ENCODE measurements around the gene SCP2D1.

The SCP2D1 gene

DNA sequence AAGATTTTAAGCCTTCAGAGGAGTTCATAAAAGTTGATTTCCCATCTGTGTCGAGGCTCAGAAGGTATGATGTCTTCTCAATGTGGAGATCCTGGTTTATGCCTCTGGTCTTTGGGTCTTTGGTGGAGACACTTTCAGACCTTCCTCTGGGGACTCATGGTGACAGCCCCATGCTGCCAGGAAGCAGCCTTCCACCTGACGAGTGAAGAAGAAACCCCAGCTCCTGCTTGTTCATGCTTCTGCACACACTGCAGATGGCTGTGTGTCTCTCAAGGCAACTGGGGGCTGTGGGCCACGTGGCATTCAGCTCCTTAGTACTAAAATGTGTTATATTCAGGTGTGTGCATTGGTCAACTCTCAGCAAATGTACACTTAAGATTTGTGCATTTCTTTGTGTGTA is 4.9 kb upstream of the SCP2D1 start:
- no peak for DNase-seq
- in situ Hi-C loops (cut with HindIII; ENCODE audit: low pct_ligation_motif_present, low pct_unique_long_range_greater_than_20kb, low sequenced_read_pairs), result no loop called here

DNA sequence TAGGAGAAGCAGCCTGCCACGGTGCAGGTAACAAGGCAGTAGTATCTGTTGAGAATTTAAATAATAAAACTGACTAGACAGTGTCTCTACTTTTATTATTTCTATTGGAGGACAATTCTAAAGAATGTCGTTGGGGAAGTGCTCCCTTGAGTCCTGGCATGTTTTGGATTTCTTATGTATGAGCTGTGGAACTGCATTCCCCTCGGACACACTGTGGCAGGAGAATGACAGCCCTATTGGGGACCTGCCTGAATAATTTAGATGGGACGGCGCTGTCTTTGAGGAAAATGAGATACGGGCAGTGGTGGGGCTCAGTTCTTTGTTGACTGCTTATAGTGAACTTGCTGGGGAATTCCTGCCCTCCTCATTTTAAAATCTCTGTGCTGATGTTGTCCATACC is 2.4 kb upstream of the SCP2D1 start:
- no peak for DNase-seq
- in situ Hi-C loops (cut with HindIII; ENCODE audit: low pct_ligation_motif_present, low pct_unique_long_range_greater_than_20kb, low sequenced_read_pairs), result no loop called here

DNA sequence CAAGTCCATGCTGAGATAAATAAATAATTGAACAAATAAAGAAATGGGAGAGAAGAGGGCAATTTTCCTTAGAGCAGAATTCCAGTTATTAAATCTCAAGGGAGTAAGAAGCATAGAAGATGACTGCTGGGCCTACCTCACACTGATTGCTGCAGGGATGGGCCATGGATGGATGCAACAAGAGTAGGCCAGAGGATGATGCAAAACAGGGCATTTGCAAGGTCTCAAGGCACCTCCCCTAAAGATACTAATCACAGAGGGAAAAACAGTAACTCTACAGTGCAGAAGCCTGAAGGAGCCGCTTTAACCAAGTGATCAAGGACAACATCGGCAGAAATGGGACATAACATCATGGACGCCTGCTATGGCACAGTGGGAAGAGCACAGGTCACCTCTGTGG is 1.7 kb upstream of the SCP2D1 start:
- DNase-seq, result no peak
- in situ Hi-C loops (cut with HindIII; ENCODE audit: low pct_ligation_motif_present, low pct_unique_long_range_greater_than_20kb, low sequenced_read_pairs), result no loop called here

DNA sequence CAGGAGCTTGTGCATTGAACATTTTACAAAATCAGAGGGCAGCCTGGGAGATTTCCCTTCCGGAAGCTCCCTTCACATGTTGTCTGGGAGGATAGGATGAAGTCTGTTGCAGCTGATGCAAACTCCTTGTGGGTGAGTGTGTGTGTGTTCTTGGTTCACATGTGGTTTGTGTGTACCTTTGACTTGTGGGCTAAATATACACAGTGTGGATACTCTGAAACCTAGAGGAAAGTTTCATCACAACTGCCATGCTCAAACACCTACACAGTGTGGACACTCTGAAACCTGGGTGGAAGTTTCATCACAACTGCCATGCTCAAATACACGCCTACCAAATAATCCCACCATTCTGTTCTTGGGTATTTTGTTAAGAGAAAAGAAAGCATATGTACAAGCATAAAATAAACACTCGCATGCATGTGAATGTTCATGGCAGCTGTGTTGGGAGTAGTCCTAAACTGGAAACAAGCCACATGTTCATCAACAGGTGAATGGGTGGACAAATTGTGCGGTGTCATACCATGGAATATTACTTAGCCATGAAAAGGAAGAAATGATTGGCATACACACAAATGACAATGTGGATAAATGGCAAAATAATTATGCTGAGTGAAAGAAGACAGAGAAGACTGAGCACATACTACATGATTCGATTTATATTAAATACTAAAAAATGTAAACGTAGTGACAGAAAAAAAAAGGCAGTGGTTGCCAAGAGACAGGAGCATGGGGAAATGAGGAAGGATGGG is 1.8 kb downstream of the SCP2D1 start:
- DNase-seq, result no peak
- in situ Hi-C loops (cut with HindIII; ENCODE audit: low pct_ligation_motif_present, low pct_unique_long_range_greater_than_20kb, low sequenced_read_pairs), result no loop called here

DNA sequence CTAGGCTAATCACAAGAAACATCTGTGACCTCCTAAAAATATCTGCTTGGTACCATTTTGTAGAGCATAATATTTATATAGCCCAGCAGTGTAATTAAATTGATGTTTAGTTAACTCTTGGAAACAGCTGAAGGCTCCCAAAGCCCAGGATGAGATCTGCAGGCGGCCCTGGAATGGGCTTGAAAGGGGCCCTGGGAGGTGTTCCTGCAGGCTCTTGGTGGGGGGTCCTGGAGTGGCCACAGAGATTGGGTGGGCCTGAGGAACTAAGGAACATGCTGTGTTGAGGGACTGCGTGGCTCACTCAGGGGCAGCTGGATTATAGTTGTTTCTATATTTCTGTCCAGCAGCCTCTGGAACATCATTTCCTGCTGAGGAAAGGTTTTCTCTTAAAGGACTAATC is 9.2 kb downstream of the SCP2D1 start:
- in situ Hi-C loops (cut with HindIII; ENCODE audit: low pct_ligation_motif_present, low pct_unique_long_range_greater_than_20kb, low sequenced_read_pairs), result no loop called here
- DNase-seq, result no peak

DNA sequence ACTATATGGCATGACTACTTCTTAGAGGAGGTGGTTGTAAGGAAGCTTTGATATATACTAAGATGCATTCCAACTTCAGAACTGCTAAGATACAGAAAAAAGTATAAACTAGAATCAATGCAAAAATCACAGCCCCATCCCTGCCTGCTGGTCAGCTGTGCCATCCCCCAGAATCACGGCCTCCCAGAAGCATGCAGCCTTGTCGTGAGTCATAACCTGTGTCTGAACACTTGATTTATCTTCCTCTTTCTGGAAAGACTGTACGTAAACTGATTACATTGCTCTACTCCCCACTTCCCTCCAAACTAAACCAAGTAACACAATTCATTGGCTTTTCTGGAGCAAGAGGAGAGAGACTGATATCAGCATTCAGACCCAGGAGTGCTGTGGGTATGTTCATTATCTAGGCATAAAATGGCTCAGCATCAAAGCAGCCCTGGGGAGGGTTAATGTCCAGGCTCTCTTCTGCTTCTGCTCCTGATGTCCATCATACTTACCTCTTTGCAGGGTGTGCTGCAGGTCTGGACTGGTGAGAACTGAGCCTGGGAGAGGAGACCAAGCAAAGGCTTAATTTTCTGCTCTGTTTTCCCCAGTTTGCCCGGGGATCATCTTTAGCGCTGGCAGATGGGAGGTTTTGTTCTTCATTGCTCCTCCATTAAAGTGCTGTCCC is 18.4 kb downstream of the SCP2D1 start:
- in situ Hi-C loops (cut with HindIII; ENCODE audit: low pct_ligation_motif_present, low pct_unique_long_range_greater_than_20kb, low sequenced_read_pairs), result no loop called here
- peak; percentile 19 for DNase-seq

DNA sequence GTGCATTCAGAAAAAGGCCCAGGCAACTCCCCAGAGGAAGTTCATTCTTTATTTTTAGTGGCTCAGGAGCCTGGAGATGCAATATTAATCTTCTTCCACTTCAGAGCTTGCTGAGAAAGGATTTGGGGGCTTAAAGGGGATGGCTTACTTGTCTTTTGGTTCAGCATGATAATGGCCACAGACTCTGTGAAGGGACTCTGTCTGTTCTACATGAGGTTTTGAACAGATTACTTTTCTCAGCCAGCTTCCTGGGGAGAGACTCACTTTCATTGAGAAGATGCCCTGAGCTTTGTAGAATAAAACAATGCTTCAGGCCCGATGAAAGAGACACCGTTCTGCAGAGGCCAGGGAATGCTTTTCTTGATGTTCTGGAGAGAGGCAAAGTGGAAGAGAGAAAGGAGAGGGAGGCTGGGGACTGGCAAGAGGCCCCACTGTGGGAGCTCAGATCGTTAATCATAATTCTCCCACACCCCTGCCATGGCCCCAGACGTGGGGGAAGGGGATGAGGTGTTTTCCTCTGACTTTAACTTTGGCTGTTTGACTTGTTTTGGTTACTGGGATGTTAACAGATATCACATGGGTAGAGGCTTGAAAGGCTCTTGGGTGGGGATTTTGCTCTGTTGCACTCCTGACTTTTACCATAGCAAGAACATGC is 19.1 kb downstream of the SCP2D1 start:
- in situ Hi-C loops (cut with HindIII; ENCODE audit: low pct_ligation_motif_present, low pct_unique_long_range_greater_than_20kb, low sequenced_read_pairs), result no loop called here
- no peak for DNase-seq

DNA sequence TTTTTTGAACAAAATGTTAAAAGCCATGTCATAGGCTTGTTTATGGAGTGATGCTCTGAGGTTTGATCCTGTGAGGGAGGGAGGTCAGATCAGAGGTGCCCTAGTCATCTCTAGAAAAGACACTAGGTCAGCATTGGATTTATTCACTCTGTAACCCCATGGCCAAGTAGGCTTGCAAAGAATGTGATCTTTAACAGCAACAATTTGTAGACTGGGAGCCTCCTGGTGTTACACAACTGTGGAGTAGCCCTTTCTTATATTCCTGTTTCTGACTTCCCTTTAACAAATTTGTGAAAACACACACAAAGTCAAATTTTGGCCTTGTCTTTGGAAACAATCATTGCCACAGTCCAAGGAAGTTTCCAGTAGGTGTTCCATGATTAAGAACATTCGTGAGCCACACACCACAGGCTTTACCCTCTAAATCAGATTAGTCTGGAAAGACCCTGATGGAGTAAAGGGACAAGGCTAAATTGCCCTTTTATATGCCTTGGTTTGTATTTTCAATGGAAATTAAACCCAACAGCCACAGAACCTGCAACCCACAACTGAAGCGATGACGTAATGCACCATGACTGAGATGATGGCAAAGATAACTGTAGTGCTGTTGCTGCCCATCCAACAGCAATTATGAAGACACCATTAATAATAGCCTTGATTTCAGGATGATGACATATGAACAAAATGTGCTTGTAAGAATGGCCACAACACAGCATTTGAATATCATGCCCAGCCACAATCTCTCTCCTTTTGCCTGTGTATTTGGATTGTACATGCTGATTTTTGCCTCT is 22.1 kb downstream of the SCP2D1 start:
- no peak for DNase-seq
- in situ Hi-C loops (cut with HindIII; ENCODE audit: low pct_ligation_motif_present, low pct_unique_long_range_greater_than_20kb, low sequenced_read_pairs), result no loop called here

DNA sequence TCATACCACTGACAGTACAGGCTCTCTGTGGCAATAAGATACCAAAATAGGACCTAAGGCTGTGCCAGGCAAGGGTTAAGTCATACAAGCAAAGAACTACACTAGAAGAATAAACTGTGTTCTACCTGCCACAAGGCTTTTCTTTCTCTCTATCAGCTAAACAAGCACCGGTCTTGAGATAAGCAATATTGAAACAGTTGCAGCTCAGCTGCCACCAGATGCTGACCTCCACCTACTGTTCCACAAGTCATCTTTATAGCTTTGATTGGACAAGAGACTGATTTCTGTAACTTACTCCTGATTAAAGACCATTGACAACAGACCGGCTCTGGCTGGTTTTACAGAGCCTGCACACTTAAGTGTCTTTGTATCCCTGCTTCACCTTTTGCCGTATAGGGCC is 24.1 kb downstream of the SCP2D1 start:
- in situ Hi-C loops (cut with HindIII; ENCODE audit: low pct_ligation_motif_present, low pct_unique_long_range_greater_than_20kb, low sequenced_read_pairs), result no loop called here
- no peak for DNase-seq

DNA sequence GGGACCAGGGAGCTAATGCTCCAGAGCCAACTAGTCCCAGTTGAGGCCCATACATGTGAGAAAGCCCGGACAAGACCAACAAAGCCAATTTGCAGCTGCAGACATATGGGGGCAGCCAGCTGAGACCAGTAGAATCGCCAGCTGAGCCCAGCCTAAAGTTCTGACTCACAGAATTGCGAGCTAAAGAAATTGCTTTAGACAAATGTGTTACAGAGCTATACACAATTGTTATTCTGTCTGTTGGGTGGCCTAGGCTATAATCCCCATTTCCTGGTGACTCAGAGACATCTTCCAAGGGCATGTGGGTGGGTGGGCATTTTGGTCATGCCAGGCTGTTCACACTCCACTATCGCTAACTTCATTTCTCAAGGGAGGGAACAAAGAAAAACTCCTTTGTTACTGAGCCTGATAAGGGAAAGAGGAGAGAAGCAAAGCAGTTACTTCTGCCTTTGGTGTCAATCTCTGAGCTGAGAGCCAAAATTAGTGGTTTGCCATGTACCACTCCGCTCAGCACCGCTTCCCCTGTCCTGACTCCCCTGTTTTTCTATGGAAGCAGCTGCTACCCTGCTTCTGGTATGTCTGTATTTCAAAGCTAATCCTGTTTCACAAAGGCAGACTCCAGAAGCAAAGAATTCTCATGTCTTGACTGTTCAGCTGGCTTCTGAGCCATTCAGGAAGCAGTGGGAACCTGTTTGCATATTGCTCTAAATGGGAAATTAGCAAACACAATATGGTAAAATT is 26.1 kb downstream of the SCP2D1 start:
- in situ Hi-C loops (cut with HindIII; ENCODE audit: low pct_ligation_motif_present, low pct_unique_long_range_greater_than_20kb, low sequenced_read_pairs), result no loop called here
- DNase-seq, result no peak

DNA sequence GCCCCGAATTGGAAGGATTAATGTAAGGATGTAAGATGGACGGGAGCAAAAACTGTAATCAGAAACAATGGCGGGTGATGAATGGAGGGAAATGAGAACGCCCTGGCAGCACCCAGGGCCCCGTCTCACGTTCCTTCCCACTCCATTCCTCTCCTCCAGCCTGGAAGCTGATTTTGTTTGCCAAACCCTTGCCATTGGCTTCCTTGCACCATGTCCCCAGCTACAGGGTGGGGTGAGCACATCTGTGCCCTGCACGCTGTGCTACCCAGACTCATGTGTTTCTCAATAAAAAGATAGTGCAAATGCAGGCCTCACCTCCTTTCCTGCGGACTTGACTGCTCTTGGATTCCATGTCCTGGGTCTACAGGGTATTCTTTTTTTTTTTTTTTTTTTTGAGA is 26.7 kb downstream of the SCP2D1 start:
- in situ Hi-C loops (cut with HindIII; ENCODE audit: low pct_ligation_motif_present, low pct_unique_long_range_greater_than_20kb, low sequenced_read_pairs), result no loop called here
- no peak for DNase-seq

DNA sequence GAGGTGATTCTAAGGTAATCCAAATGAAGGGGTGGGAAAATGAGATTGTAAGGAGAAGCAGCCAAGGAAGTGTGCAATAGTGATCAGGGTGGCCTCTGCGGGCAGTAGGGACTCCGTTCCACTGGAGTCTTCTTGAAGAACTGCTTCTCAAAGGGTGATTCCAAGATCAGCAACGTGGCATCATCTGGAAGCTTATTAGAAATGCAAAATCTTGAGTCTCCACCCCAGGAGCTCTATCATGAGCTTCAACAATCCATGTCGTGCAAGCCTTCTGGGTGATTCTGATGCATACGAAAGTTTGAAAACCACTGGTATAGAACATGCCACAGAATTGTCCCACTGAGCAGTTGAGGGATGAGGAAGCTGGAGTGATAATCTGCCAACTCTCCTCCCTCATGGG is 31.4 kb downstream of the SCP2D1 start:
- in situ Hi-C loops (cut with HindIII; ENCODE audit: low pct_ligation_motif_present, low pct_unique_long_range_greater_than_20kb, low sequenced_read_pairs), result no loop called here
- DNase-seq, result no peak

DNA sequence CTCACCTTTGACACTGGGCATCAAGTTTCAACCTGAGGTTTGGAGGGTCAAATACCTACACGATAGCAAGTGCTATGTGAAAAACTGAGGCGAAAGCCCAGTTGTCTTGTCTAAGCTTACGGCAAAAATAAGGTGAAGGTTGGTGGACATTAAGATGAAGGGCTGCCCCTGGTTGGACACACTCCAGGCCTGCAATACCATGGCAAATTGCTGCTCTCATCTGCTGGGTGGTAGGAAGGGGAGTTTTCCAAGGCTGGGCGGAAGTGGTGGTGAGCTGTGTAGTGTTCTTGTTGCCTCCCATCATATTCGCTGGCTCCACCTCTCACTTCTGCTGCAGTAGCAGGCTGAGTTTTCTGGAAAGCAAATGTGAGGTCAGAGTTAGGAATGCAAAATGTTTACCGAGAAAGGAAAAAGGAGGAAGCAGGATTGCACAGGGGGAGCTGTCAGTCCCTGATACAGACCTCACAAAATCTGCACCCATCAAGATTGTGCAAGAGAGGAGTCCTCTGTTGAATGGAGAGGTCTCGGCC is 33.7 kb downstream of the SCP2D1 start:
- DNase-seq, result no peak
- in situ Hi-C loops (cut with HindIII; ENCODE audit: low pct_ligation_motif_present, low pct_unique_long_range_greater_than_20kb, low sequenced_read_pairs), result no loop called here

DNA sequence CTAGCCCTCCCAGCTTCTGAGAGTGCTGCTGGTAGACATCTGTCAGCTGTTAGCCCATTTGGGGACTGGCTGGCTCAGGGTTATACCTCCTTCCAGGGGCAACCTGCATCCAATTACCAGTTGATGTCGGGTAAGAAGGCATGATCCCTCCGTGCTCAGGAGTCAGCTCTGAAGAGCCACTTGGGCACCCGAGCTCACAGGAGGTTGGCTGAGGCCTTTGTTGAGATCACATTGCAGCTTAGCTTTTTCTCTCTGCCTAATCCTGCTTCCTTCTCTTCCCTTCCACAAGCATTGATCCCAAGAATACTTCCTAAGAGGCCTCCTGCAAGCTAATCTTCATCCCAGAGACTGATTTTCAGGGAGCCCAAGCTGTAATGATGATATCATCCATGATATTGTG is 35.5 kb downstream of the SCP2D1 start:
- DNase-seq, result no peak
- in situ Hi-C loops (cut with HindIII; ENCODE audit: low pct_ligation_motif_present, low pct_unique_long_range_greater_than_20kb, low sequenced_read_pairs), result no loop called here

DNA sequence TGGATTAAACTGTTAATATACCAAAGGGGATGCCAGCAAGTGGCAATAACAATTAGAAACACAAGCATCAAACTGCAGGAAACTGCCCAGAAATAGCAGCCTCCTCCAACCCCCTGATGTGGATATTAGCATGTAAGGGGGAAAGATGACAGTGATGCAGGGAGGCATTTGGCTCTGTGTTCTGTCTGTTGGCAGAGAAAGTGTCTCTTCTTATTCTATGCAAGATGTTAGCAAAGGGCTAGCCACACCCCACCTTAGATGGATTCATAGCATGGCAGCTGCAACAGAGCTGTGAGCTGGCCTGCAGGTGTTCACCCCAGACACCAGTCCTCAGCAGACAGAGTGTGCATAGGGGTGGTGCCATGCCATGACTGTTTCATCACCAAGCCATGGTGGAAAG is 38.0 kb downstream of the SCP2D1 start:
- in situ Hi-C loops (cut with HindIII; ENCODE audit: low pct_ligation_motif_present, low pct_unique_long_range_greater_than_20kb, low sequenced_read_pairs), result no loop called here

DNA sequence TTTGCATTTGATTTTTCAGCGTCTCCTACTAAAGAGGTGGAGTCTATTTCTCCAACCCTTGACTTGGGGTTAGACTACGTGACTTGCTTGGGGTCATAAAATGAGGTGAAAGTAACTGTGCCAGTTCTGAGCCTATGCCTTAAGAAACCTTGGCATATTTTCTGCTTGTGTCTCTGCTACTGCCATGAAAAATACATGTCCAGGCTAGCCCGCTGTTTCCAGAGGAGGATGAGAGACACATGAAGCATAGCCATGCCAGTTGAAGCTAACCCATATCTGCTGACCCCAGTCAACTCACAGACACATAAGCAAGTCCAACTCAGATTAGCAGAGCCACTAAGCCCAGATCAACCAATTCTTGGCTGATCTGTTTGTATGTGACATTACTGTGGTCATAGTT is 38.7 kb downstream of the SCP2D1 start:
- in situ Hi-C loops (cut with HindIII; ENCODE audit: low pct_ligation_motif_present, low pct_unique_long_range_greater_than_20kb, low sequenced_read_pairs), result no loop called here

More for the DNA sequence above, 38.0 kb downstream of the SCP2D1 start:
- DNase-seq, result no peak

DNA sequence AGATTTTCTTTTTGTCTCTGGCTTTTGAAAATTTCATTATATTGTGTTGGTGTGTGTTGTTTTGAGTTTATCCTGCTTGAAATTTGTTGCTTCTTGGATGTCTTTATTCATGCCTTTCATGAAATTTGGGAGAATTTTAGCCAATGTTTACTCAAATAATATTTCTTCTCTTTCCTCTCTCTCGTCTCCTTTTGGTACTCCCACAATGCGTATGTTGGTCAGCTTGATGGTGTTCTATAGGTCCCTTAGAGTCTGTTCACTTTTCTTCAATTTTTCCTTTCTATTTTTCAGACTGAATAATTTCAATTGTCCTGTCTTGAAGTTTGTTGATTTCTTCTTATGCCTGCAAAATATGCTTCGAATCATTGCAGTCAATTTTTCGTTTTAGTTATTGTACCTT is 39.6 kb downstream of the SCP2D1 start:
- DNase-seq, result no peak
- in situ Hi-C loops (cut with HindIII; ENCODE audit: low pct_ligation_motif_present, low pct_unique_long_range_greater_than_20kb, low sequenced_read_pairs), result no loop called here

More for the DNA sequence above, 38.7 kb downstream of the SCP2D1 start:
- DNase-seq, result no peak

DNA sequence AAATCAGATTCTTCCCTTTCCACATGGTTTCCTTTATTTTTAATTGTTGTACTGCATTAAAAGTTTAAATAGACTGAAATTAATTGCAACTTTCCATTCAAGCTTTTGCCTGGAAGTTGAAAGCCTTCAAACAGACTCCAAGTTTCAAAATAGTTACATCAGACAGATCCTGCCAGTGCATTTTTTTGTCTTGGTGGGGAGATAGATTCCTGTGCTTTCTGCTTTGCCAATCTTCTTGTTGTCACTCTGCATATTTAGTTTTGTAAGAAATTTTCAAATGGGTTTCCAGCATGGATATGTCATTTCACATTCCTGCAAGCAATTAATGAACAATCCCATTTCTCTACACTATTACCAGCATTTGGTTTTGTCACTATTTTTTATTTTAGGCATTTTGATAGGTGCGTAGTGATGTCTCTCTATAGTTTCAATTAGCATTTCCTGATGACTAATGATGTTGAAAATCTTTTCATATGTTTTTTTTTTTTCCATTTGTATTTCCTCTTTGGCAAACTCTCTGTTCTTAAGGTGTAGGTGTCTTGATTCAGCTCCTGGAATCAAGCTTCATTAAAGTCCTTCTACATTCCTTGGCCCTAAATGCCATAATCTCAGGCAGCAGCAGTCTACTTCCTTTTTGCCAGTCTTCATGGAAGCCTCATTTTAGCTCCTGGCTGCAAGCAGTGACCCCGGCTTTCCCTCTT is 40.5 kb downstream of the SCP2D1 start:
- no peak for DNase-seq
- in situ Hi-C loops (cut with HindIII; ENCODE audit: low pct_ligation_motif_present, low pct_unique_long_range_greater_than_20kb, low sequenced_read_pairs), result no loop called here
